Loucy (cell line): ENCODE data around the gene TSPAN3.

Experiments used
- EZH2phosphoT487 ChIP-seq: fragments of 200-600 bp; IDR thresholded peaks from 2 replicates; pipeline ENCODE4 v1.6.1; 2018; ENCODE audit warnings: antibody characterized with exemption, mild to moderate bottlenecking, moderate library complexity, borderline replicate concordance
- TF ChIP-seq, protein P1 (sequence below): fragments of 200-600 bp; sonication (generic); conservative IDR thresholded peaks from 2 replicates; pipeline ENCODE4 v1.5.1; 2014; ENCODE audit warnings: mild to moderate bottlenecking, antibody characterized with exemption, low read length

DNA sequence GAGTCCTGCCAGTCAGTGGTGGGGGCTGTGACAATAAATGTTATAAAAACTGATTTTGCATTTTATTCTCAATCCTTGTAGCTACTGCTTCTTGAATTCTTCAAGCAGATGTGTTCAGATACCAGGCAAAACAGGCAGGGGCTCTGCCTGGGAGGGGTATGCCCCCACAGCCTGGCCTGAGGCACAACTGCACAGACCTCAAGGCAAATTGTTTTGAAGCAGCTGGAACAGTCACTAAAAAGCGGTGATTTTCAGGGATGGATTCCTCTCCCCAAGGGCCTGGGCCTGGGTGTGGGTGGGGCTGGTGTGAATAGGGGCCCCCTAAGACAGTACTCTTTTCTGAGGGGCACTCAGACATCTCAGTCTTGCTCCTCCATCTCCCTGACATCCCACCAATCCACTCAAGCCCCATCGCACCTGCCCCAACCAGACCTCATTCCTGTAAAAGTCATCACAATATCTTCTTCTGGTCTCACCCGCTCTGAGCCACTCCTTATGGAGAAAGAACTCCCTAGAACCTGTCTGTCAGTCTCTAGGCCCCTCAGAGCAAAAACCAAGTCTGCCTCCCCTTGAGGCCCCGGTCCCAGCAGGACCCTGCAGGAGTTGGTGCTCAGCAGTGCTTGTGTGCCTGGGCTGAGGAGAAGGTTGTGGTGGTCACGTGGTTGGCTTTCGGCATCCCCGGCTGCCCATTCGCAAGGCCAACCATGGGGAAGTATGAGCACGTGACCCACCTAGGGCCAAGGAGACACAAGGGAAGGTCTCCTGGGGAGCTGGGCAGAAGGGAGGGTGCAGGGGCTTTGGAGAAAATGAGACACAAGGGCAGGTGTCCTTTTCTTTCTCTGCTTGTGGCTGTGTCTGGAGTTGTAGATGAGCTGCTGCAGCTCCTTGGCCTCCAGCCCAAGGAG lies 78.9 kb downstream of the TSPAN3 start:
- TF ChIP-seq, protein P1, sequence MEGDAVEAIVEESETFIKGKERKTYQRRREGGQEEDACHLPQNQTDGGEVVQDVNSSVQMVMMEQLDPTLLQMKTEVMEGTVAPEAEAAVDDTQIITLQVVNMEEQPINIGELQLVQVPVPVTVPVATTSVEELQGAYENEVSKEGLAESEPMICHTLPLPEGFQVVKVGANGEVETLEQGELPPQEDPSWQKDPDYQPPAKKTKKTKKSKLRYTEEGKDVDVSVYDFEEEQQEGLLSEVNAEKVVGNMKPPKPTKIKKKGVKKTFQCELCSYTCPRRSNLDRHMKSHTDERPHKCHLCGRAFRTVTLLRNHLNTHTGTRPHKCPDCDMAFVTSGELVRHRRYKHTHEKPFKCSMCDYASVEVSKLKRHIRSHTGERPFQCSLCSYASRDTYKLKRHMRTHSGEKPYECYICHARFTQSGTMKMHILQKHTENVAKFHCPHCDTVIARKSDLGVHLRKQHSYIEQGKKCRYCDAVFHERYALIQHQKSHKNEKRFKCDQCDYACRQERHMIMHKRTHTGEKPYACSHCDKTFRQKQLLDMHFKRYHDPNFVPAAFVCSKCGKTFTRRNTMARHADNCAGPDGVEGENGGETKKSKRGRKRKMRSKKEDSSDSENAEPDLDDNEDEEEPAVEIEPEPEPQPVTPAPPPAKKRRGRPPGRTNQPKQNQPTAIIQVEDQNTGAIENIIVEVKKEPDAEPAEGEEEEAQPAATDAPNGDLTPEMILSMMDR, result no peak
- TF ChIP-seq EZH2phosphoT487, result no peak
